IMR-90 (cell line): ENCODE results near the gene ARHGDIA. TPM values are rescaled to one million over a fixed set of nuclear protein-coding genes. Genes with fewer than 3 reads are reported as not detected.

Source experiments
- ATAC-seq: fragments of 200-7000 bp; cut with Tn5 transposase; 2 replicates; pipeline ENCODE4 v1.9.1; 2020; ENCODE audit warnings: low read depth, mild to moderate bottlenecking, moderate library complexity
- BruUV-seq: library from RNA; stranded (reverse); fragments of 400-500 nt; replicated peaks from 2 replicates; lab custom pipeline; 2021; lab: Mats Ljungman, UMichigan
- CTCF ChIA-PET: fragments of 300-600 bp; formaldehyde crosslinking; extraction: SDS; loops from one replicate; lab custom pipeline; 2021; ENCODE audit warnings: antibody characterized with exemption; lab: Yijun Ruan, JAX
- POLR2A ChIA-PET: fragments of 300-600 bp; sonication (Branson Sonifier 250); formaldehyde crosslinking; loops from one replicate; lab custom pipeline; 2022; ENCODE audit warnings: antibody characterized with exemption; ENCODE audit not compliant: unreplicated experiment; lab: Charles Lee
- DNase-seq: peaks from one replicate; pipeline ENCODE4 v3.0.0; 2013
- H2AFZ ChIP-seq: replicated peaks from 2 replicates; pipeline ENCODE3; 2013; ENCODE audit warnings: low read length, mild to moderate bottlenecking; ENCODE audit not compliant: poor library complexity
- H2AK5ac ChIP-seq: 2 replicates; pipeline ENCODE4 v1.6.1; 2013; ENCODE audit warnings: low read depth, low read length, inconsistent platforms
- H2AK9ac ChIP-seq: replicated peaks from 2 replicates; pipeline ENCODE3; 2013; ENCODE audit warnings: mild to moderate bottlenecking, low read depth, low read length, moderate library complexity; ENCODE audit not compliant: poor library complexity
- H2BK120ac ChIP-seq: 2 replicates; pipeline ENCODE4 v1.6.1; 2013; ENCODE audit warnings: low read depth, low read length, inconsistent platforms
- H2BK15ac ChIP-seq: 3 replicates; pipeline ENCODE4 v1.6.1; 2013; ENCODE audit warnings: low read depth, low read length, inconsistent platforms
- H2BK20ac ChIP-seq: 2 replicates; pipeline ENCODE4 v1.6.1; 2013; ENCODE audit warnings: low read depth, mild to moderate bottlenecking, inconsistent platforms, low read length, moderate library complexity
- H2BK5ac ChIP-seq: 2 replicates; pipeline ENCODE4 v1.6.1; 2013; ENCODE audit warnings: mild to moderate bottlenecking, low read depth, low read length, inconsistent platforms; ENCODE audit not compliant: poor library complexity, severe bottlenecking
- H3K14ac ChIP-seq: replicated peaks from 2 replicates; pipeline ENCODE4 v1.6.1; 2013; ENCODE audit warnings: low read depth, low read length, inconsistent platforms
- H3K18ac ChIP-seq: 2 replicates; pipeline ENCODE4 v1.6.1; 2013; ENCODE audit warnings: low read depth, low read length, control low read depth
- H3K23ac ChIP-seq: 2 replicates; pipeline ENCODE4 v1.6.1; 2013; ENCODE audit warnings: low read depth, low read length, inconsistent platforms
- H3K27ac ChIP-seq: 2 replicates; pipeline ENCODE4 v1.5.1; 2013; ENCODE audit warnings: mild to moderate bottlenecking, control low read depth, low read length; ENCODE audit not compliant: insufficient read depth
- H3K27me3 ChIP-seq: 2 replicates; pipeline ENCODE4 v1.6.1; 2013; ENCODE audit warnings: low read length; ENCODE audit not compliant: control insufficient read depth, insufficient read depth
- H3K36me3 ChIP-seq: 2 replicates; pipeline ENCODE4 v1.6.1; 2013; ENCODE audit warnings: low read length, mixed read lengths; ENCODE audit not compliant: control insufficient read depth, insufficient read depth
- H3K4ac ChIP-seq: 2 replicates; pipeline ENCODE4 v1.6.1; 2013; ENCODE audit warnings: low read depth, low read length, inconsistent platforms
- H3K4me1 ChIP-seq: 2 replicates; pipeline ENCODE4 v1.6.1; 2013; ENCODE audit warnings: low read length, mixed read lengths; ENCODE audit not compliant: control insufficient read depth, insufficient read depth
- H3K4me2 ChIP-seq: 2 replicates; pipeline ENCODE4 v1.6.1; 2013; ENCODE audit warnings: low read depth, mild to moderate bottlenecking, control low read depth, low read length, moderate library complexity
- H3K4me3 ChIP-seq: 2 replicates; pipeline ENCODE4 v1.5.1; 2013; ENCODE audit warnings: low read depth, mild to moderate bottlenecking, control low read depth, low read length, moderate library complexity; ENCODE audit not compliant: insufficient read depth
- H3K56ac ChIP-seq: 2 replicates; pipeline ENCODE4 v1.6.1; 2013; ENCODE audit warnings: low read length, inconsistent platforms; ENCODE audit not compliant: insufficient read depth; ENCODE audit errors: extremely low read depth
- H3K79me1 ChIP-seq, 2 experiments: 2 replicates each; pipeline ENCODE4 v1.6.1; 2013; ENCODE audit warnings: low read length in 2 of 2, inconsistent platforms in 1 of 2, low read depth in 1 of 2
- H3K9ac ChIP-seq: 2 replicates; pipeline ENCODE4 v1.6.1; 2013; ENCODE audit warnings: low read depth, low read length, control low read depth
- H3K9me1 ChIP-seq: 2 replicates; pipeline ENCODE4 v1.6.1; 2013; ENCODE audit warnings: low read length, inconsistent platforms; ENCODE audit not compliant: insufficient read depth
- H3K9me3 ChIP-seq: 2 replicates; pipeline ENCODE4 v1.6.1; 2013; ENCODE audit warnings: low read length; ENCODE audit not compliant: control insufficient read depth, insufficient read depth
- H4K20me1 ChIP-seq: 2 replicates; pipeline ENCODE4 v1.6.1; 2013; ENCODE audit warnings: low read length, inconsistent platforms; ENCODE audit not compliant: insufficient read depth
- H4K5ac ChIP-seq: 2 replicates; pipeline ENCODE4 v1.6.1; 2013; ENCODE audit warnings: mild to moderate bottlenecking, low read depth, low read length, control low read depth
- H4K8ac ChIP-seq, 2 experiments: 2 replicates each; pipeline ENCODE4 v1.6.1; 2013; ENCODE audit warnings: low read depth in 2 of 2, low read length in 2 of 2, control low read depth in 1 of 2, inconsistent platforms in 1 of 2
- H4K91ac ChIP-seq: 2 replicates; pipeline ENCODE4 v1.6.1; 2013; ENCODE audit warnings: low read depth, low read length, inconsistent platforms; ENCODE audit not compliant: insufficient read depth
- BHLHE40 ChIP-seq: fragments of 150-350 bp; IDR thresholded peaks from 2 replicates; pipeline ENCODE4 v1.6.1; 2016; ENCODE audit warnings: mild to moderate bottlenecking, low read depth, low read length
- CEBPB ChIP-seq: IDR thresholded peaks from 2 replicates; pipeline ENCODE4 v1.6.1; 2012; ENCODE audit warnings: low read depth, low read length, improper control_type of control experiment
- CHD1 ChIP-seq: IDR thresholded peaks from 2 replicates; pipeline ENCODE4 v1.6.1; 2012; ENCODE audit warnings: low read depth, low read length, improper control_type of control experiment
- SMC3 ChIP-seq: fragments of 150-350 bp; IDR thresholded peaks from 2 replicates; pipeline ENCODE4 v1.6.1; 2016; ENCODE audit warnings: low read depth, mild to moderate bottlenecking, antibody characterized with exemption, low read length, moderate library complexity
- WGBS, 2 experiments: methylation state at CpG; one replicate each; pipeline versions ENCODE4 v1.1.5 to v1.1.7; 2013; ENCODE audit warnings: missing lambda C conversion rate in 2 of 2; ENCODE audit not compliant: insufficient read length in 1 of 2; ENCODE audit errors: extremely low coverage in 2 of 2; 5-methylcytosine and 5-hydroxymethylcytosine counted together
- dilution Hi-C: fragments of 300-500 bp; cut with HindIII; formaldehyde crosslinking; loops from one replicate; pipeline ENCODE4 v1.14.3; 2018; ENCODE audit warnings: low sequenced_read_pairs; ENCODE audit not compliant: unreplicated experiment
- in situ Hi-C: fragments of 300-500 bp; cut with MboI; formaldehyde crosslinking; loops from 3 replicates; pipeline ENCODE4 v1.14.3; 2019; ENCODE audit warnings: low sequenced_read_pairs, inconsistent platforms, mixed read lengths
- intact Hi-C: fragments of 100-400 bp; cut with micrococcal nuclease; formaldehyde crosslinking; loops from 2 replicates; pipeline ENCODE4 v1.10.0; 2022
- polyA plus RNA-seq, 3 experiments: library from polyadenylated mRNA; depleted of rRNA; stranded (reverse); fragments of >200 nt; gene quantifications; 2 replicates each; pipeline ENCODE4 v1.2.3, GENCODE V29; 2012; ENCODE audit warnings: low replicate concordance in 1 of 3
- total RNA-seq: library from RNA; depleted of rRNA; stranded (reverse); fragments of >200 nt; gene quantifications from 2 replicates; pipeline ENCODE4 v1.2.3, GENCODE V29; 2012

Gene ARHGDIA
- total and polyA plus RNA-seq, 2 of the 4 experiments (the other 2 are of a cell fraction): 62.7 to 362 TPM

GRCh38 chr17:81825841-81826466, 45.2 kb downstream of the ARHGDIA start:
- H3K18ac ChIP-seq: no peak overlapping the region
- intact Hi-C loops: no loop called here
- H3K23ac ChIP-seq: no peak overlapping the region
- H3K56ac ChIP-seq: no peak overlapping the region
- peaks cover 51% of the 10 kb centered on the region for H4K20me1 ChIP-seq
- H3K36me3 ChIP-seq: peaks cover 20% of the 10 kb centered on the region
- H4K8ac ChIP-seq: no peak overlapping the region
- H3K4me2 ChIP-seq: no peak overlapping the region
- H3K9me3 ChIP-seq: no peaks in the 10 kb centered on the region
- no peak overlapping the region for H3K14ac ChIP-seq
- no peak overlapping the region for H3K27ac ChIP-seq
- no peak overlapping the region for H2BK120ac ChIP-seq
- in situ Hi-C loops: no loop called here
- no peak for ATAC-seq
- H2BK20ac ChIP-seq: no peak overlapping the region
- no peak overlapping the region for H3K4me3 ChIP-seq
- no peak for DNase-seq
- no peak overlapping the region for H4K91ac ChIP-seq
- ChIA-PET CTCF (no interaction called here), POLR2A (no interaction called here)
- no peak overlapping the region for H2AK5ac ChIP-seq
- H3K9me1 ChIP-seq: peaks cover 9% of the 10 kb centered on the region
- no TSS peak for BruUV-seq
- H4K5ac ChIP-seq: no peak overlapping the region
- TF ChIP-seq BHLHE40 (no peak), CEBPB (no peak), SMC3 (no peak), CHD1 (no peak)
- H2AK9ac ChIP-seq: no peak overlapping the region
- H3K4ac ChIP-seq: no peak overlapping the region
- dilution Hi-C loops: no loop called here
- H2AFZ ChIP-seq: peak overlapping the region; percentile 23
- no peaks in the 10 kb centered on the region for H3K4me1 ChIP-seq
- no peak overlapping the region for H2BK5ac ChIP-seq
- WGBS, 2 experiments: 60% methylated on average over 6 of the region's 11 CpGs; no CpG with 5 or more reads in 1 of the 2 experiments
- H2BK15ac ChIP-seq: no peak overlapping the region
- no peaks in the 10 kb centered on the region for H3K27me3 ChIP-seq
- H3K9ac ChIP-seq: no peak overlapping the region
- peaks cover 10 to 50% of the 10 kb centered on the region in 2 experiments; a peak in 3 of 4 replicates for H3K79me1 ChIP-seq
